Right lobe of liver (tissue), 4 donors: ENCODE results near the gene RALY.

Source experiments
- POLR2A ChIP-seq: fragments of 450-650 bp; IDR thresholded peaks from one replicate; pipeline ENCODE4 v1.6.1; 2017; ENCODE audit warnings: antibody characterized with exemption, mild to moderate bottlenecking
- TF ChIP-seq, protein P1 (sequence below), 4 donors: fragments of 200-600 bp in 3 of 4; fragments of 450-650 bp in 1 of 4; IDR thresholded peaks; one replicate each; pipeline versions ENCODE4 v1.5.1 to v1.8.0; 2016 to 2022; ENCODE audit warnings: antibody characterized with exemption in 4 of 4, mild to moderate bottlenecking in 2 of 4
- donor health status: DM: no; HTN: no; CAD: no.
- donor health status: DM: no; HTN: no; CAD: no.
- donor health status: DM: no; HTN: yes; CAD: no.

DNA sequence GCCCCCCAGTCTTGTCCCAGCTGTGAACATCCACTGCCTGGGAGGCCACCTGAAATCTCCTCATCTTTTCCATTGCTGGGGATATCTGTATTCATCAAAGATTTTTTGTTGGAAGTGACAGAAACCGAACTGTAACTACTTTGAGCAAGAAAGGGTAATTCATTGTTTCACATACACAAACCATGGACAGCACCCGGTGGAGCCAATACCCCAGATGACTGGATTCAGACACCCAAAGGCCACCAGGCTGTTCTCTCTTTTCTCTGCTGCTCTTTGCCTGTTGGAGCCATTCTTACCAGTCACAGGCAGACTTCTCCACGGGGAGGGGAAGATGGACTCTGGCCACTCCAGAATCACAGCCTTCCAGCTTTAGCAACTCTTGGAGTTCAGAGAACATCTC, 11.7 kb upstream of the RALY start:
- TF ChIP-seq, protein P1, sequence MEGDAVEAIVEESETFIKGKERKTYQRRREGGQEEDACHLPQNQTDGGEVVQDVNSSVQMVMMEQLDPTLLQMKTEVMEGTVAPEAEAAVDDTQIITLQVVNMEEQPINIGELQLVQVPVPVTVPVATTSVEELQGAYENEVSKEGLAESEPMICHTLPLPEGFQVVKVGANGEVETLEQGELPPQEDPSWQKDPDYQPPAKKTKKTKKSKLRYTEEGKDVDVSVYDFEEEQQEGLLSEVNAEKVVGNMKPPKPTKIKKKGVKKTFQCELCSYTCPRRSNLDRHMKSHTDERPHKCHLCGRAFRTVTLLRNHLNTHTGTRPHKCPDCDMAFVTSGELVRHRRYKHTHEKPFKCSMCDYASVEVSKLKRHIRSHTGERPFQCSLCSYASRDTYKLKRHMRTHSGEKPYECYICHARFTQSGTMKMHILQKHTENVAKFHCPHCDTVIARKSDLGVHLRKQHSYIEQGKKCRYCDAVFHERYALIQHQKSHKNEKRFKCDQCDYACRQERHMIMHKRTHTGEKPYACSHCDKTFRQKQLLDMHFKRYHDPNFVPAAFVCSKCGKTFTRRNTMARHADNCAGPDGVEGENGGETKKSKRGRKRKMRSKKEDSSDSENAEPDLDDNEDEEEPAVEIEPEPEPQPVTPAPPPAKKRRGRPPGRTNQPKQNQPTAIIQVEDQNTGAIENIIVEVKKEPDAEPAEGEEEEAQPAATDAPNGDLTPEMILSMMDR (IDR thresholded peaks at IDR 0.05), result no peak
- no peak for TF ChIP-seq POLR2A
